GM12878 (cell line): Measurements from ENCODE around the gene TGM2. TPM values are rescaled to one million over a fixed set of nuclear protein-coding genes. Genes with fewer than 3 reads are reported as not detected.
A peak's percentile ranks its signal among the peaks of the same experiment; 100 is the strongest.

ENCODE experiments used
- BACH1 ChIP-seq: fragments of 450-650 bp; IDR thresholded peaks from 2 replicates; pipeline ENCODE4 v1.6.1; 2017; ENCODE audit warnings: mild to moderate bottlenecking, borderline replicate concordance
- EGR1 ChIP-seq, 2 experiments: IDR thresholded peaks; 1 replicate in 1 of 2; 2 replicates in 1 of 2; pipeline ENCODE4 v1.6.1; 2011 to 2012; ENCODE audit warnings: low read depth in 2 of 2, low read length in 2 of 2, borderline replicate concordance in 1 of 2, mild to moderate bottlenecking in 1 of 2, moderate library complexity in 1 of 2
- LARP7 ChIP-seq: fragments of 450-650 bp; IDR thresholded peaks from 2 replicates; pipeline ENCODE4 v1.6.1; 2017; ENCODE audit warnings: mild to moderate bottlenecking
- NRF1 ChIP-seq: conservative IDR thresholded peaks from 2 replicates; pipeline ENCODE4 v1.6.1; 2011; ENCODE audit warnings: mild to moderate bottlenecking, low read depth, low read length, improper control_type of control experiment
- RB1 ChIP-seq: fragments of 450-650 bp; formaldehyde crosslinking; IDR thresholded peaks from 2 replicates; pipeline ENCODE4 v1.6.1; 2017; ENCODE audit warnings: mild to moderate bottlenecking, borderline replicate concordance
- SMC3 ChIP-seq: IDR thresholded peaks from 2 replicates; pipeline ENCODE4 v1.6.1; 2011; ENCODE audit warnings: low read length, improper control_type of control experiment, borderline replicate concordance
- polyA plus RNA-seq, 11 experiments: library from polyadenylated mRNA; depleted of rRNA in 4 of 11; unstranded in 6 of 11; stranded (reverse) in 5 of 11; fragments of >200 nt; fragmentation: Nextera tagmentation in 4 of 11; fragmentation: Illumina TruSeq in 1 of 11; extraction: Ambion mirVana in 4 of 11; extraction: Trizol in 1 of 11; gene quantifications; 1 replicate in 1 of 11; 2 replicates in 10 of 11; pipeline versions ENCODE4 v1.2.1 to v1.2.3, GENCODE V29; 2011 to 2016; ENCODE audit warnings: inconsistent platforms in 2 of 11, missing spikeins in 2 of 11, low read depth in 1 of 11
- total RNA-seq, 4 experiments: library from RNA; depleted of rRNA in 3 of 4; stranded (reverse); fragments of >200 nt in 3 of 4; fragmentation: Illumina TruSeq in 1 of 4; extraction: Trizol in 1 of 4; gene quantifications; 2 replicates each; pipeline versions ENCODE4 v1.2.1 to v1.2.3, GENCODE V29; 2013 to 2021
- TF ChIP-seq, protein P1 (sequence below): fragments of 450-650 bp; IDR thresholded peaks from 2 replicates; pipeline ENCODE4 v1.6.1; 2018; ENCODE audit warnings: borderline replicate concordance, mild to moderate bottlenecking; ENCODE audit not compliant: partially characterized antibody

Gene TGM2
- total and polyA plus RNA-seq, 10 of the 15 experiments (the other 5 are each of a cell fraction or from before 2014, with no cell fraction given), result 0.11 to 1.9 (median 0.51) TPM

DNA sequence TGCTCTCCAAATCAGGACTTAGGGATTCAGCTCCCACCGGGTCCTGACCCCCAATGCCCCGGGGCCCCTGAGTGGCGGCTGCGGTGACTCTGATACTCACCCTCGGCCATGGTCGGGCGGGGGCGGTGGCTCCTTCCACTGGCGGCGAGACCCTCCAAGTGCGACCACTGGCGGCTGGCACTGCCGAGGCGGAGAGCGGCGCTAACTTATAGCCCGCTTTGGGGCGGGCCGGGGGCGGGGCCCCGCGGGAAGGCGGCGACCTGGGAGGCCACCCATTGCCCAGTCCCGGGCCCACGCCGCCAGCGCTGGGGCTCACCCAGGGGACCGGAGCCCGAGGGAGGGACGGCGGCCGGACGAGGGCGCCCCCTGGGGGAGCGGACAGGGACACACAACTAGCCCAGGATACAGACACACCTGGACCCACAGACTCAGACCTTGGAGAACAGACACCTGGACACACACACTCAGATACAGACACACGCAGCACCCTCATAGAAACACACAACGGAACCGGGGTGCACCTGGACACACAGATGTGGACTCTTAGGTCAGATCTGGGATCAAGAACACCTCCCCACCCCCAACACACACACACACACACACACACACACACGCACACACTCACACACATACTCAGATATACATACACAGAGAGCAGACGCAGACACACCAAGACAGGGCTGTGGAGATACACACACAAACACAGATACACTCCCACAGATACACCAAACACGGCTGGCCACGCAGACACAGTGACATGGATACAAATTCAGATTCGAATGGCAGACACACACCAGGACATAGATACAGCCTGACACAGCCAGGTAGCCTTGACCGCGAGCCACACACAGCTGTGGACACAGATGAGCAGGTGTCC, at the start of gene TGM2 (continued):
- TF ChIP-seq, protein P1, sequence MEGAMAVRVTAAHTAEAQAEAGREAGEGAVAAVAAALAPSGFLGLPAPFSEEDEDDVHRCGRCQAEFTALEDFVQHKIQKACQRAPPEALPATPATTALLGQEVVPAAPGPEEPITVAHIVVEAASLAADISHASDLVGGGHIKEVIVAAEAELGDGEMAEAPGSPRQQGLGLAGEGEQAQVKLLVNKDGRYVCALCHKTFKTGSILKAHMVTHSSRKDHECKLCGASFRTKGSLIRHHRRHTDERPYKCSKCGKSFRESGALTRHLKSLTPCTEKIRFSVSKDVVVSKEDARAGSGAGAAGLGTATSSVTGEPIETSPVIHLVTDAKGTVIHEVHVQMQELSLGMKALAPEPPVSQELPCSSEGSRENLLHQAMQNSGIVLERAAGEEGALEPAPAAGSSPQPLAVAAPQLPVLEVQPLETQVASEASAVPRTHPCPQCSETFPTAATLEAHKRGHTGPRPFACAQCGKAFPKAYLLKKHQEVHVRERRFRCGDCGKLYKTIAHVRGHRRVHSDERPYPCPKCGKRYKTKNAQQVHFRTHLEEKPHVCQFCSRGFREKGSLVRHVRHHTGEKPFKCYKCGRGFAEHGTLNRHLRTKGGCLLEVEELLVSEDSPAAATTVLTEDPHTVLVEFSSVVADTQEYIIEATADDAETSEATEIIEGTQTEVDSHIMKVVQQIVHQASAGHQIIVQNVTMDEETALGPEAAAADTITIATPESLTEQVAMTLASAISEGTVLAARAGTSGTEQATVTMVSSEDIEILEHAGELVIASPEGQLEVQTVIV, result peak; percentile 35
- peak; percentile 92 for TF ChIP-seq SMC3
- peak; percentile 76; the same call in 1 of the 2 replicates for TF ChIP-seq RB1
- 0 out of 3 replicates have a peak, but pooled peaks of 1 of the 2 experiments have one; percentile 22 for TF ChIP-seq EGR1 (IDR thresholded peaks at IDR 0.05; ENCODE audit: borderline replicate concordance in 1 of 2, low read depth in 2 of 2, low read length in 2 of 2)
- no peak for TF ChIP-seq NRF1
- 0 out of 2 replicates have a peak, but pooled peaks have one; percentile 69 for TF ChIP-seq BACH1
- TF ChIP-seq LARP7, result peak; percentile 50; the same call in 1 of the 2 replicates
